DND-41 (cell line): ENCODE data around the gene LXN.

Experiments used
- ATAC-seq: fragments of 200-7000 bp; cut with Tn5 transposase; 3 replicates; pipeline ENCODE4 v1.9.1; 2021; ENCODE audit warnings: low read depth; ENCODE audit not compliant: insufficient read depth
- DNase-seq: peaks from one replicate; pipeline ENCODE4 v3.0.0-alpha.2; 2020
- H2AFZ ChIP-seq: 2 replicates; pipeline ENCODE4 v1.6.0; 2012; ENCODE audit warnings: low read depth, low read length
- H3K27ac ChIP-seq: 2 replicates; pipeline ENCODE4 v1.5.1; 2012; ENCODE audit warnings: low read length, inconsistent platforms
- H3K27me3 ChIP-seq: fragments of 200-600 bp; sonication (generic); 2 replicates; pipeline ENCODE4 v1.6.0; 2012; ENCODE audit warnings: low read length, mild to moderate bottlenecking, inconsistent platforms; ENCODE audit not compliant: insufficient read depth, poor library complexity
- H3K36me3 ChIP-seq: 2 replicates; pipeline ENCODE4 v1.5.1; 2012; ENCODE audit warnings: low read length, inconsistent platforms; ENCODE audit not compliant: insufficient read depth
- H3K4me1 ChIP-seq: 2 replicates; pipeline ENCODE4 v1.5.1; 2012; ENCODE audit warnings: mild to moderate bottlenecking, low read length; ENCODE audit not compliant: insufficient read depth
- H3K4me2 ChIP-seq: 2 replicates; pipeline ENCODE4 v1.6.0; 2012; ENCODE audit warnings: mild to moderate bottlenecking, moderate library complexity, low read length, inconsistent platforms; ENCODE audit not compliant: insufficient read depth
- H3K4me3 ChIP-seq, 2 experiments: fragments of 200-600 bp in 1 of 2; shearing (Covaris generic) in 1 of 2; 2 replicates each; pipeline ENCODE4 v1.5.1; 2012 to 2016; ENCODE audit warnings: inconsistent platforms in 2 of 2, low read length in 2 of 2, mild to moderate bottlenecking in 2 of 2, low read depth in 1 of 2, moderate library complexity in 1 of 2
- H3K79me2 ChIP-seq: 2 replicates; pipeline ENCODE4 v1.6.0; 2012; ENCODE audit warnings: low read length, inconsistent platforms; ENCODE audit not compliant: insufficient read depth
- H3K9ac ChIP-seq: 2 replicates; pipeline ENCODE4 v1.6.0; 2012; ENCODE audit warnings: low read depth, mild to moderate bottlenecking, inconsistent platforms, low read length, moderate library complexity
- H3K9me3 ChIP-seq: 2 replicates; pipeline ENCODE4 v1.5.1; 2012; ENCODE audit warnings: low read length, moderate library complexity, mild to moderate bottlenecking, inconsistent platforms; ENCODE audit not compliant: insufficient read depth, severe bottlenecking
- H4K20me1 ChIP-seq: 2 replicates; pipeline ENCODE4 v1.6.0; 2012; ENCODE audit warnings: low read length; ENCODE audit not compliant: insufficient read depth
- EZH2 ChIP-seq: IDR thresholded peaks from 3 replicates; pipeline ENCODE4 v1.6.1; 2012; ENCODE audit warnings: borderline replicate concordance, low read depth, mild to moderate bottlenecking, moderate library complexity, low read length, inconsistent platforms; ENCODE audit not compliant: severe bottlenecking
- TF ChIP-seq, protein P1 (sequence below): IDR thresholded peaks from 2 replicates; pipeline ENCODE4 v1.5.1; 2012; ENCODE audit warnings: borderline replicate concordance, low read length, moderate library complexity, mild to moderate bottlenecking; ENCODE audit not compliant: poor library complexity, severe bottlenecking; ENCODE audit errors: extremely low read depth

LXN gene

DNA sequence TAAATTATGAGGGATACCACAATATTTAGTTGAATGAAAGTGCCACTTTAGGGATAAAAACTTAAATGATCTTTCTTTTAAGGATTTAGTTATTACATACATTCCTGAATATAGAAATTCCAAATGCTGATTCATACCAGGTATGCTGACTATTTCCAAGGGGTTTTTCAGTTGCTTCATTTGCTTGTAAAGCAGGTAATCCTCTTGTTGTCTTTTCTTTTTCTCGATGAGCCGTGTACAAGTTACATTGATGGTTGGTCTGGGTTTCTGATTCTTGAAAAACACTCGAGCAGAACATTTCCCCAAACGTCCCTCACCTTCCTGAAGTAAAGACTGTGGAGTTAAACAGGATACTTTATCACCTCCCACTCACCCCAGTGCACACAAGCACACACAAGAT is 38.2 kb upstream of the LXN start:
- no peaks in the 10 kb centered on the region for H3K4me1 ChIP-seq
- no peaks in the 10 kb centered on the region for H3K79me2 ChIP-seq
- DNase-seq (no peak), ATAC-seq (no peak)
- no peaks in the 10 kb centered on the region for H4K20me1 ChIP-seq
- H2AFZ ChIP-seq = no peak overlapping the region
- TF ChIP-seq, protein P1, sequence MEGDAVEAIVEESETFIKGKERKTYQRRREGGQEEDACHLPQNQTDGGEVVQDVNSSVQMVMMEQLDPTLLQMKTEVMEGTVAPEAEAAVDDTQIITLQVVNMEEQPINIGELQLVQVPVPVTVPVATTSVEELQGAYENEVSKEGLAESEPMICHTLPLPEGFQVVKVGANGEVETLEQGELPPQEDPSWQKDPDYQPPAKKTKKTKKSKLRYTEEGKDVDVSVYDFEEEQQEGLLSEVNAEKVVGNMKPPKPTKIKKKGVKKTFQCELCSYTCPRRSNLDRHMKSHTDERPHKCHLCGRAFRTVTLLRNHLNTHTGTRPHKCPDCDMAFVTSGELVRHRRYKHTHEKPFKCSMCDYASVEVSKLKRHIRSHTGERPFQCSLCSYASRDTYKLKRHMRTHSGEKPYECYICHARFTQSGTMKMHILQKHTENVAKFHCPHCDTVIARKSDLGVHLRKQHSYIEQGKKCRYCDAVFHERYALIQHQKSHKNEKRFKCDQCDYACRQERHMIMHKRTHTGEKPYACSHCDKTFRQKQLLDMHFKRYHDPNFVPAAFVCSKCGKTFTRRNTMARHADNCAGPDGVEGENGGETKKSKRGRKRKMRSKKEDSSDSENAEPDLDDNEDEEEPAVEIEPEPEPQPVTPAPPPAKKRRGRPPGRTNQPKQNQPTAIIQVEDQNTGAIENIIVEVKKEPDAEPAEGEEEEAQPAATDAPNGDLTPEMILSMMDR = no peak
- TF ChIP-seq EZH2 = no peak
- peaks cover 39% of the 10 kb centered on the region; the same call in 1 of the 2 replicates for H3K36me3 ChIP-seq
- H3K4me3 ChIP-seq = no peak overlapping the region
- no peaks in the 10 kb centered on the region for H3K9me3 ChIP-seq
- H3K9ac ChIP-seq = no peak overlapping the region
- no peak overlapping the region for H3K27ac ChIP-seq
- no peak overlapping the region for H3K4me2 ChIP-seq
- H3K27me3 ChIP-seq = no peaks in the 10 kb centered on the region

DNA sequence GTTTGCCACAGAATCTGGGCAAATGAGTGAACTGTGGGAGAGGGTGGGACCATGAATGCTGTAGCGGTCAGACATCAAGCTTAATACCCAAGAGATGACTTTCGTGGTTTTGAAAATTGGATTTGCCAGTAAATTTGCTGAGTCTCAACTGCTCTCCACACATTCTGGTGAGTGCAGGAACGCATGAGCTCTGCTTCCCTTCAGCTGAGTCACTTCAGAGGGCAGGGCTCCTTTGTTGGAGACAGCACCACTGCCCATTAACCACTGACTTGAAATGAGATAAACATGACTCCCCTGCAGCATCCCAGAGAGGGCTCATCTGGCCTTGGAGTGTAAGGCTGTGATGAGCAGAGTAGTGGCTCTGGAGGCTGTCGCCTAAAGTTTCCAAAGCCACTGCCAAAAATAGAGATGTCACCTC is 37.2 kb upstream of the LXN start:
- TF ChIP-seq EZH2 = no peak
- TF ChIP-seq, protein P1 = no peak
- Histone ChIP-seq H3K4me3 (no peak overlapping the region), H3K79me2 (no peaks in the 10 kb centered on the region), H3K4me1 (no peaks in the 10 kb centered on the region), H3K4me2 (no peak overlapping the region), H3K27me3 (no peaks in the 10 kb centered on the region), H3K9ac (no peak overlapping the region), H3K9me3 (no peaks in the 10 kb centered on the region), H3K36me3 (peaks cover 48% of the 10 kb centered on the region; the same call in 1 of the 2 replicates), H2AFZ (no peak overlapping the region), H4K20me1 (no peaks in the 10 kb centered on the region), H3K27ac (no peak overlapping the region)
- ATAC-seq (no peak), DNase-seq (no peak)

DNA sequence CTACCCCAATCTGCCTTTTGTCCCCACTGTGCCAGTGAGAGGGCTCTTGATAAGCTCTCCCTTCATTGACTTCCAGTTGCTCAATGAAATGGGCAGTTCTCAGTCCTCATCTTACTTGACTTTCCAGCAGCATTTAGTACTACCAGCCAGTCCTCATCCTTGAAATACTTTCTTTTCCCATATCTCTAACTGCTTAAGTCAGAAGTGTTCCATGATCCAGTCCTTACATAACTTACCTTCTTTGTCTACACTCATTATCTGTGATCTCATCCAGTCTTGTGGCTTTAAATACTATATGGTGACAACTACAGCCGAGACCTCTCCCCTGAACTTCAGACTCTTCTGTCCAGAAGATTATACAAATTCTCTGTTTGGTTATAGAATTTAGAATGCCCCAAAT is 31.1 kb upstream of the LXN start:
- no peak for TF ChIP-seq EZH2
- TF ChIP-seq, protein P1 = no peak
- ATAC-seq (no peak), DNase-seq (no peak)
- H3K27ac ChIP-seq = no peak overlapping the region
- peaks cover 34% of the 10 kb centered on the region; the same call in 1 of the 2 replicates for H3K36me3 ChIP-seq
- H3K9me3 ChIP-seq = no peaks in the 10 kb centered on the region
- no peaks in the 10 kb centered on the region for H3K79me2 ChIP-seq
- H3K27me3 ChIP-seq = no peaks in the 10 kb centered on the region
- no peak overlapping the region for H3K4me2 ChIP-seq
- H3K9ac ChIP-seq = no peak overlapping the region
- no peaks in the 10 kb centered on the region for H3K4me1 ChIP-seq
- no peaks in the 10 kb centered on the region for H4K20me1 ChIP-seq
- no peak overlapping the region for H3K4me3 ChIP-seq
- H2AFZ ChIP-seq = no peak overlapping the region

DNA sequence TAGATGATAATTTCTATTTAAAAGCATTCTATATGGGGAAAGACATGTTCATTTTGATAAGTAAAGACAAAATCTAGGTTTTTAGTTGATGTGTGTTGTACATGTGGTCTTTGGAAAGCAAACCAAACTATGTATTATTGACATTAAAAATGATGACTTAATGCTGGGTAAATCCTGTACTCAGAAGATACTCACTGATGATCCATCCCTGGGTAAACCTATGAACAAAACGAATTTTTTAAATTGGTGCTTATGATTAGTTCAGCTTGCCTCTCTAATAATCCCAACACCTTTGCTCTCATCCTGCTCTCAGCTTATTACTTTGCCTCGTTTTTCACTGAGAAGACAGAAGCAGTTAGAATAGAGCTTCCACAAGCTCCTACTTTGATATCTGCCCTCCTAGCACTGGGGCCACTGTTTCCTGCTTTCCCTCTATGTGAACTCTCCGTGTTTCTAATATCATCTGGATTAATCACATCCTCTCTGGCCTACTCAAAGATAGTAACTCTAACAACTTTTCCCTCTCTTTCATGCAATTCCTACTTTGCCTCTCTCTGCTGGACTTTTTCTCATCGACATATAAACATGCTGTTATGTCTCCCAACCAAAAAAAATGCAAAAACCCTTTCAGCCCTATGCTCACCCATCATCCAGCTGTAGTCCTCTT is 30.5 kb upstream of the LXN start:
- TF ChIP-seq, protein P1 = no peak
- TF ChIP-seq EZH2 = no peak
- H3K79me2 ChIP-seq = no peaks in the 10 kb centered on the region
- H3K4me2 ChIP-seq = no peak overlapping the region
- no peaks in the 10 kb centered on the region for H3K9me3 ChIP-seq
- H2AFZ ChIP-seq = no peak overlapping the region
- H4K20me1 ChIP-seq = no peaks in the 10 kb centered on the region
- no peak overlapping the region for H3K4me3 ChIP-seq
- no peaks in the 10 kb centered on the region for H3K4me1 ChIP-seq
- H3K9ac ChIP-seq = no peak overlapping the region
- DNase-seq = no peak
- H3K27me3 ChIP-seq = no peaks in the 10 kb centered on the region
- no peak overlapping the region for H3K27ac ChIP-seq
- H3K36me3 ChIP-seq = peaks cover 35% of the 10 kb centered on the region; the same call in 1 of the 2 replicates
- no peak for ATAC-seq
